Right cardiac atrium (tissue), 5 donors: ENCODE data around the gene UQCR10. TPM values are rescaled to one million over a fixed set of nuclear protein-coding genes. Genes with fewer than 3 reads are reported as not detected.

Experiments
- ATAC-seq, 2 donors: fragments of 200-7000 bp; cut with Tn5 transposase; one replicate each; pipeline versions ENCODE4 v1.8.0 to v1.9.1; 2020; ENCODE audit warnings: moderate library complexity in 2 of 2, mild to moderate bottlenecking in 1 of 2
- DNase-seq, 3 donors: peaks; one replicate each; pipeline ENCODE4 v3.0.0-alpha.2; 2020
- H3K27ac ChIP-seq: one replicate; pipeline ENCODE4 v1.5.1; 2013; ENCODE audit warnings: mild to moderate bottlenecking, low read length, control low read depth, moderate library complexity
- H3K27me3 ChIP-seq: one replicate; pipeline ENCODE4 v1.6.1; 2013; ENCODE audit not compliant: control insufficient read depth, insufficient read depth
- H3K4me1 ChIP-seq: one replicate; pipeline ENCODE4 v1.6.1; 2013; ENCODE audit warnings: low read length; ENCODE audit not compliant: control insufficient read depth, insufficient read depth
- H3K4me3 ChIP-seq: one replicate; pipeline ENCODE4 v1.5.1; 2013; ENCODE audit warnings: low read length, control low read depth
- H3K9me3 ChIP-seq: one replicate; pipeline ENCODE4 v1.6.1; 2013; ENCODE audit warnings: low read length; ENCODE audit not compliant: control insufficient read depth
- WGBS: extraction: QIAGEN DNeasy Blood & Tissue Kit; methylation state at CpG from one replicate; pipeline ENCODE4 v1.1.7; 2013; 5-methylcytosine and 5-hydroxymethylcytosine counted together
- intact Hi-C, 4 donors: fragments of 100-400 bp; cut with DNase I; formaldehyde crosslinking; loops; one replicate each; pipeline versions ENCODE4 v1.11.0 to v1.14.0; 2022 to 2023
- polyA plus RNA-seq: library from polyadenylated mRNA; stranded (reverse); fragments of 200-250 nt; gene quantifications from one replicate; pipeline ENCODE4 v1.2.3, GENCODE V29; 2013
- total RNA-seq, 4 donors: library from RNA; stranded (reverse); fragmentation: NEBNext Ultra II Directional; extraction: Animal tissue kit (Norgen Biotek cat#: 25700); gene quantifications; one replicate each; pipeline ENCODE4 v1.2.1, GENCODE V29; 2021
- donor health status: healthy with polysubstance abuse.
- donor health status: DM: no; HTN: yes; CAD: no.
- donor health status: DM: no; HTN: no; CAD: no.
- donor health status: DM: no; HTN: yes; CAD: no; lungs with severe emphysema.
- donor health status: DM: yes; HTN: yes; CAD: no.

UQCR10 gene
- total and polyA plus RNA-seq, 5 donors: 216 to 768 (median 281) TPM

- H3K4me1 ChIP-seq: no peaks in the 10 kb centered on the region
- H3K4me3 ChIP-seq: no peak overlapping the region
- WGBS: 61% methylated on average over 7 of the region's 7 CpGs
- H3K27ac ChIP-seq: no peak overlapping the region
- ATAC-seq: no peak
- DNase-seq: no peak
- intact Hi-C loops: no loop called here
- H3K27me3 ChIP-seq: no peaks in the 10 kb centered on the region
- H3K9me3 ChIP-seq: no peaks in the 10 kb centered on the region
Measured at GRCh38 chr22:29726106-29726505, 41.1 kb upstream of the UQCR10 start.

DNA sequence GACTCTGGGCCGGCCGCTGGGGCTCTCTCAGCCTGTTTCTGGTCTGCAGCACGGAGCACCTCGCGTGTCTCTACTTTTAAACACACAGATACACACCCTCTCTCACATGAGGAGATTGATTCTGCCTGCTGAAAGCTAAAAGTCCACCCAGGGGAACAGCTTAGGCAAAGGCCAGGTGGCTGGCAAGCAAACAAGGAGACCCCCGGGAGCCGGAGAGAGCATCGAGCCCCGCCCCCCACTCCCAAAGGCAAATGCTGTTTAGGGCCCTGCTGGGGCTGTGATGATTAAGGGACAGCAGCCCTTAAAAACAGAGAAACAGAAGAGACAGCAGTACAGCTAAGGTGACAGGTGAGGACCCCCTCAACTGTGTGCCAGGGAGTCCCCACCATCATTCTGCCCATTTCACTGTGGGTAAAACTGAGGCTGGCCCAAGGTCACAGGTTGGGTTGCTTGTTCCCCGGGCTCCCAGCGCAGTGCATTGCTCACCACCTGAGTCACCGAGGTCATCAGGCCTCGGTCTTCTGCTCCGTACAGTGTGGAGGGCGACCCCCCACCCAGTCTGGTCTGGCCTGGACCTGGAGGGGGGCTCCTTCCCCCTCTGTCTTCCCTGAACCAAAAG, 40.5 kb upstream of the UQCR10 start:
- Histone ChIP-seq H3K9me3 (no peaks in the 10 kb centered on the region), H3K4me3 (no peak overlapping the region), H3K27ac (no peak overlapping the region), H3K4me1 (no peaks in the 10 kb centered on the region), H3K27me3 (no peaks in the 10 kb centered on the region)
- ATAC-seq (no peak), DNase-seq (peak in 1 of 3 donors; percentile 54)
- WGBS: 36% methylated on average over 15 of the region's 15 CpGs
- intact Hi-C loops: no loop called here

GRCh38 chr22:29727131-29727523, 40.0 kb upstream of the UQCR10 start:
- Histone ChIP-seq H3K9me3 (no peaks in the 10 kb centered on the region), H3K4me3 (no peak overlapping the region), H3K27ac (no peak overlapping the region), H3K27me3 (no peaks in the 10 kb centered on the region), H3K4me1 (no peaks in the 10 kb centered on the region)
- ATAC-seq (peak; percentile 56 to 60), DNase-seq (peak; percentile 67 to 85 (median 73))
- intact Hi-C loops: no loop called here
- WGBS: 5% methylated on average over 17 of the region's 17 CpGs

DNA sequence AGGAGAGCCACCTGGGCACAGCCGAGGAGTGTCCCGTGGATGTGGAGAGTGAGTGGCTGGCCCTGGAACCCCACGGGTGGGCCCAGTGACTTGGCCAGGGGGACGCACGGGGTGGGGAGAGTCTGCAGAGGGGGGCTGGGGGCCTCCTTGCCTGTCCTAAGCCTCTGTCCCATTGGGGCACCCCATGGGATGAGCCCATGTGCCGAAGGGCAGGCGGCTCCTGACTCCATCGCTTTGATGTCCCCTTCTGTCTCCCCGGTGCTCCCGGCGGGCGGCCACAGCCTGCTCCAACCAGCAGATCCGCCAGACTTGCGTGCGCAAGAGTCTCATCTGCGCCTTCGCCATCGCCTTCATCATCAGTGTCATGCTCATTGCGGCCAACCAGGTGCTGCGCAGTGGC, 38.0 kb upstream of the UQCR10 start:
- WGBS: 93% methylated on average over 20 of the region's 20 CpGs

GRCh38 chr22:29731058-29731850, 35.9 kb upstream of the UQCR10 start:
- H3K4me3 ChIP-seq: no peak overlapping the region
- no peaks in the 10 kb centered on the region for H3K4me1 ChIP-seq
- 81% methylated on average over 18 of the region's 18 CpGs for WGBS
- H3K27me3 ChIP-seq: no peaks in the 10 kb centered on the region
- H3K9me3 ChIP-seq: no peaks in the 10 kb centered on the region
- intact Hi-C loops: no loop called here
- ATAC-seq (no peak), DNase-seq (no peak)
- no peak overlapping the region for H3K27ac ChIP-seq

More for the DNA sequence above, 38.0 kb upstream of the UQCR10 start:
- no peaks in the 10 kb centered on the region for H3K4me1 ChIP-seq
- H3K4me3 ChIP-seq: no peak overlapping the region
- H3K27me3 ChIP-seq: no peaks in the 10 kb centered on the region
- DNase-seq (no peak), ATAC-seq (no peak)
- intact Hi-C loops: no loop called here
- H3K27ac ChIP-seq: no peak overlapping the region
- no peaks in the 10 kb centered on the region for H3K9me3 ChIP-seq

DNA sequence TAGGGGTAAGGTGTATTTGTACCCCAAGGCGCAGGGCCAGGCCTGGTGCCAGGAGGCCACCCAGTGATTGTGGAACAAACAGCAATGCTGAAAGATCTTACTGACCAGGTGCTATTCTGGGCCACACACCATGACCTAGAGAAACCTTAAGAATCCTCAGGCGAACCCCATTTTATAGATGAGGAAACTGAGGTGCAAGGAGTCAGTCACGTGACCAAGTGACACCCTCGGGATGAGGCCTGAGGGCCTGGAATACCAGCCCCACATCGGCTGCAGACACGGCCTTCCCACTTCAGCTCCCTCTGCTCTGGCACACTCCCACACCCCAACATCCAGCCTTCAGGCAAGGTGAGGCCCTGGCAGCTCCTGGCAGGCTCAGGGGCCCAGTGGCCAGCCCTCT, 34.3 kb upstream of the UQCR10 start:
- H3K4me1 ChIP-seq: no peaks in the 10 kb centered on the region
- no peaks in the 10 kb centered on the region for H3K9me3 ChIP-seq
- intact Hi-C loops: no loop called here
- no peaks in the 10 kb centered on the region for H3K27me3 ChIP-seq
- H3K27ac ChIP-seq: no peak overlapping the region
- WGBS: 91% methylated on average over 6 of the region's 6 CpGs
- no peak overlapping the region for H3K4me3 ChIP-seq
- DNase-seq: no peak
- ATAC-seq: no peak

DNA sequence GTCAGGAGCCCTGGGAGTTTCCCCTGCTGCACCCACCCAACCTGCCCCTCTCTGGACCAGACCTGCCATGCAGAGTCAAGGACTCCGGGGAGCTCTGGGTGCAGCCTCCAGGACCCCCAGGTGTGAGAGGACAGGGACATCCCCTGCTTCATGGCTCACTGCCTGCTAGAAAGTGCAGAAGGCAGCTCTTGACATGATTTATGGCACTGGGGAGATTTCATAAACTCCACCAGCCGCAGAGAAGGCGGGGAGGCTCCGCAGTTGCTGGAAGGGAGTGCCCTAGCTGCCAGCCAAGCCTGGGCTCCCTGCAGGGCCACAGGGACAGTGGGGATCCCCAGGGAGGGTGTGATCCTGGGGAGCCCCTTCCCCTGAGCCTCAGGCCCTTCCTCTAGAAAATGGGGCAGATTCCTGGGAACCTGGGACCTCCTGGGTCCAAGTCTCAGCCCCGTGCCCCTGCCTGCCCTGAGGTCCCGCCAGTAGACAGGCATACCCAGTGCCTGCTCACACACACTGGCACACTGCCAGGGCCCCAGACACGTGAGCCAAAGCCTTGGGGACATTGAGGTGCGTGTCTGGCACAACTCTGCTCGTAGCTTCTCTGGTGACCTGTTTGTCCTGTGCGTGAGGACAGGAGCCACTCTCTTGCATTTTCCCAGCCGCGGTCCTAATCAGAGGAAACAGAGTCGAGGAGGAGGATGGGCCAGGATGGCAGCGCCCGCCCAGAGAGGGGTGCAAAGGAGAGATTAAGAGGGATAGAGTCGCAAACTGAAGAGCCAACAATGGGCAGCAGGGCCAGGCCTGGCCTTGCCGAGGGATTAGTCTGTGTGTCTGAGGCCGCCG, 33.6 kb upstream of the UQCR10 start:
- H3K4me1 ChIP-seq: no peaks in the 10 kb centered on the region
- 67% methylated on average over 19 of the region's 19 CpGs for WGBS
- H3K27ac ChIP-seq: no peak overlapping the region
- intact Hi-C loops: no loop called here
- H3K27me3 ChIP-seq: no peaks in the 10 kb centered on the region
- no peak overlapping the region for H3K4me3 ChIP-seq
- H3K9me3 ChIP-seq: no peaks in the 10 kb centered on the region
- DNase-seq (peak in 1 of 3 donors; percentile 67), ATAC-seq (no peak)

DNA sequence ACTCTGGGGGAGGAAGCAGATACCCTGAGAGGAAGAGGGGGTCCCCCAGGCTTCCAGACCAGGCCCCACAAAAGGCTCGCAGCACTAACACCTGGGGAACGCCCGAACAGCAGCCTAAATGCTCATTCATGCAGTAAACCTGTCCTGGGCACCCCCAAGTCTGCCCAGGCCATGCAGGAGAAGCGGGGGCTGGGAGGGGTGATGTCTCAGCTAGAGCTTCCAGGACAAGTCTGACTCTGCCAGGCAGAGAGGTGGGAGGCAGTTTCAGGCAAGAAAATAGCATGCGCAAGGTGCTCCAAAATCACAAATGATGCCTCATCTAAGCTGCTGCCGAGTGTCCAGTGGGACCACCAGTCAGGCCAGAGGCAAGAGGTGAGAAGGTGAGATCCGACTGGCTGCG, 32.8 kb upstream of the UQCR10 start:
- intact Hi-C loops: no loop called here
- no peaks in the 10 kb centered on the region for H3K27me3 ChIP-seq
- H3K4me1 ChIP-seq: no peaks in the 10 kb centered on the region
- no peak overlapping the region for H3K4me3 ChIP-seq
- no peak overlapping the region for H3K27ac ChIP-seq
- 90% methylated on average over 8 of the region's 8 CpGs for WGBS
- DNase-seq: no peak
- no peak for ATAC-seq
- H3K9me3 ChIP-seq: no peaks in the 10 kb centered on the region

- ATAC-seq (no peak), DNase-seq (no peak)
- no peaks in the 10 kb centered on the region for H3K9me3 ChIP-seq
- intact Hi-C loops: no loop called here
- no peaks in the 10 kb centered on the region for H3K4me1 ChIP-seq
- no peaks in the 10 kb centered on the region for H3K27me3 ChIP-seq
- 70% methylated on average over 9 of the region's 9 CpGs for WGBS
- no peak overlapping the region for H3K27ac ChIP-seq
- no peak overlapping the region for H3K4me3 ChIP-seq
Measured at GRCh38 chr22:29734838-29735237, 32.3 kb upstream of the UQCR10 start.

GRCh38 chr22:29735416-29735815, 31.8 kb upstream of the UQCR10 start:
- no peaks in the 10 kb centered on the region for H3K27me3 ChIP-seq
- no peaks in the 10 kb centered on the region for H3K4me1 ChIP-seq
- H3K4me3 ChIP-seq: no peak overlapping the region
- no peak for ATAC-seq
- DNase-seq: no peak
- no peaks in the 10 kb centered on the region for H3K9me3 ChIP-seq
- H3K27ac ChIP-seq: no peak overlapping the region
- 73% methylated on average over 1 of the region's 1 CpG for WGBS
- intact Hi-C loops: no loop called here
